Body of pancreas (tissue), 4 donors: ENCODE results near the gene PTGDS. TPM values are rescaled to one million over a fixed set of nuclear protein-coding genes. Genes with fewer than 3 reads are reported as not detected.

Experiments
- ATAC-seq: fragments of 150-250 bp; one replicate; pipeline ENCODE4 v1.9.1; 2016
- DNase-seq, 4 donors: peaks; one replicate each; pipeline ENCODE4 v3.0.0-alpha.2; 2019
- H3K27ac ChIP-seq, 4 donors: fragments of 200-600 bp; sonication (generic); 1 replicate in 3 of 4; 2 replicates in 1 of 4; pipeline versions ENCODE4 v1.5.1 to v1.6.1; 2016 to 2019; ENCODE audit warnings: mild to moderate bottlenecking in 1 of 4, mixed read lengths in 1 of 4, moderate library complexity in 1 of 4
- H3K27me3 ChIP-seq, 2 donors: fragments of 200-600 bp; sonication (generic); one replicate each; pipeline ENCODE4 v1.6.0; 2016; ENCODE audit warnings: mild to moderate bottlenecking in 1 of 2
- H3K36me3 ChIP-seq, 2 donors: fragments of 200-600 bp; sonication (generic); replicated peaks in 1 of 2; 2 replicates each; pipeline ENCODE4 v1.5.1; 2016; ENCODE audit warnings: low read depth in 2 of 2; ENCODE audit not compliant: insufficient read depth in 1 of 2
- H3K4me1 ChIP-seq: fragments of 200-600 bp; sonication (generic); one replicate; pipeline ENCODE4 v1.6.0; 2016
- H3K4me3 ChIP-seq, 2 donors: fragments of 200-600 bp; sonication (generic); 1 replicate in 1 of 2; 2 replicates in 1 of 2; pipeline ENCODE4 v1.5.1; 2016 to 2019
- H3K9me3 ChIP-seq, 3 donors: fragments of 200-600 bp; sonication (generic); 1 replicate in 2 of 3; 2 replicates in 1 of 3; pipeline ENCODE4 v1.5.1; 2016
- POLR2A ChIP-seq, 3 donors: fragments of 450-650 bp; IDR thresholded peaks; one replicate each; pipeline ENCODE4 v1.6.1; 2016; ENCODE audit warnings: antibody characterized with exemption in 3 of 3, mild to moderate bottlenecking in 2 of 3
- WGBS, 2 donors: methylation state at CpG; one replicate each; pipeline ENCODE4 v1.1.5; 2017; 5-methylcytosine and 5-hydroxymethylcytosine counted together
- intact Hi-C: fragments of 100-400 bp; cut with DNase I; formaldehyde crosslinking; loops from one replicate; pipeline ENCODE4 v1.15.1; 2023
- total RNA-seq, 2 donors: library from RNA; depleted of rRNA; stranded (reverse); fragments of >200 nt; gene quantifications; one replicate each; pipeline ENCODE4 v1.1.0, GENCODE V29; 2016
- TF ChIP-seq, protein P1 (sequence below), 7 experiments: fragments of 450-650 bp in 4 of 7; fragments of 200-600 bp in 3 of 7; sonication (generic) in 3 of 7; IDR thresholded peaks; one replicate each; pipeline ENCODE4 v1.5.1; 2016 to 2019; ENCODE audit warnings: antibody characterized with exemption in 7 of 7

PTGDS gene
- 10 to 100 TPM; 17.8 to 48.0 TPM for total RNA-seq

DNA sequence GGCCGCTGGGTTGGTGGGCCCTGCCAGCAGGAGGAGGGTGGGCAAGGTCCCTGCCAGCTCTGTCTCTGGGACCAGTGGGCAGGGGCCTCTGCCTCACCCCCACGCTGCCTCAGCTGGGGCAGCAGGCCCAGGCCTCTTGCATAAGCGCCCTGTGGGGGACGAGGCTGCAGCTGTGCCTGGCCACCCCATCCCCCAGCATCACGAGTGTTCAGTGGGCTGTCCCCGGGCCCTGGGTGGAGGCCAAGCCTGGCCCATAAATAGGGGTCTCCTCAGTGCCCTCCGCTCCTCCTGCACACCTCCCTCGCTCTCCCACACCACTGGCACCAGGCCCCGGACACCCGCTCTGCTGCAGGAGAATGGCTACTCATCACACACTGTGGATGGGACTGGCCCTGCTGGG, at the start of gene PTGDS:
TSS of gene PTGDS (plus strand) at position 282 of the 400 bp plus-strand sequence. CDS start at position 357, 75 bp downstream.
- DNase-seq (no peak), ATAC-seq (no peak)
- no peak within 1 kb of the TSS for H3K4me3 ChIP-seq
- H3K9me3 ChIP-seq = no peaks in the 10 kb centered on the region
- intact Hi-C loops = no loop called here
- H3K36me3 ChIP-seq = no peaks in the 10 kb centered on the region
- peaks cover 6% of the 10 kb centered on the region for H3K4me1 ChIP-seq
- WGBS, 2 donors = 72% methylated on average over 9 of the region's 10 CpGs; no CpG with 5 or more reads in 1 of the 2 donors
- no peaks in the 10 kb centered on the region for H3K27me3 ChIP-seq
- TF ChIP-seq, protein P1, sequence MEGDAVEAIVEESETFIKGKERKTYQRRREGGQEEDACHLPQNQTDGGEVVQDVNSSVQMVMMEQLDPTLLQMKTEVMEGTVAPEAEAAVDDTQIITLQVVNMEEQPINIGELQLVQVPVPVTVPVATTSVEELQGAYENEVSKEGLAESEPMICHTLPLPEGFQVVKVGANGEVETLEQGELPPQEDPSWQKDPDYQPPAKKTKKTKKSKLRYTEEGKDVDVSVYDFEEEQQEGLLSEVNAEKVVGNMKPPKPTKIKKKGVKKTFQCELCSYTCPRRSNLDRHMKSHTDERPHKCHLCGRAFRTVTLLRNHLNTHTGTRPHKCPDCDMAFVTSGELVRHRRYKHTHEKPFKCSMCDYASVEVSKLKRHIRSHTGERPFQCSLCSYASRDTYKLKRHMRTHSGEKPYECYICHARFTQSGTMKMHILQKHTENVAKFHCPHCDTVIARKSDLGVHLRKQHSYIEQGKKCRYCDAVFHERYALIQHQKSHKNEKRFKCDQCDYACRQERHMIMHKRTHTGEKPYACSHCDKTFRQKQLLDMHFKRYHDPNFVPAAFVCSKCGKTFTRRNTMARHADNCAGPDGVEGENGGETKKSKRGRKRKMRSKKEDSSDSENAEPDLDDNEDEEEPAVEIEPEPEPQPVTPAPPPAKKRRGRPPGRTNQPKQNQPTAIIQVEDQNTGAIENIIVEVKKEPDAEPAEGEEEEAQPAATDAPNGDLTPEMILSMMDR (IDR thresholded peaks at IDR 0.05) = no peak
- TF ChIP-seq POLR2A (IDR thresholded peaks at IDR 0.05) = no peak
- peak within 1 kb of the TSS in 1 of 4 donors; percentile 38 for H3K27ac ChIP-seq

GRCh38 chr9:136928591-136928990, 48.7 kb upstream of the PTGDS start:
- H3K4me3 ChIP-seq = no peak overlapping the region
- intact Hi-C loops = no loop called here
- no peaks in the 10 kb centered on the region for H3K4me1 ChIP-seq
- DNase-seq = no peak
- H3K9me3 ChIP-seq = no peaks in the 10 kb centered on the region
- no peak for ATAC-seq
- TF ChIP-seq, protein P1 (IDR thresholded peaks at IDR 0.05) = no peak
- no peak for TF ChIP-seq POLR2A (IDR thresholded peaks at IDR 0.05)
- WGBS, 2 donors = 74 to 80% methylated on average over 4 to 9 of the region's 9 CpGs
- H3K27ac ChIP-seq = no peak overlapping the region
- no peaks in the 10 kb centered on the region for H3K27me3 ChIP-seq
- no peaks in the 10 kb centered on the region for H3K36me3 ChIP-seq

GRCh38 chr9:136930014-136930413, 47.3 kb upstream of the PTGDS start:
- Histone ChIP-seq H3K4me3 (no peak overlapping the region), H3K27ac (no peak overlapping the region), H3K36me3 (no peaks in the 10 kb centered on the region), H3K4me1 (no peaks in the 10 kb centered on the region), H3K27me3 (no peaks in the 10 kb centered on the region), H3K9me3 (no peaks in the 10 kb centered on the region)
- intact Hi-C loops = no loop called here
- ATAC-seq (no peak), DNase-seq (no peak)
- WGBS, 2 donors = 96 to 97% methylated on average over 4 of the region's 4 CpGs
- TF ChIP-seq, protein P1 (IDR thresholded peaks at IDR 0.05) = no peak
- TF ChIP-seq POLR2A (IDR thresholded peaks at IDR 0.05) = no peak

DNA sequence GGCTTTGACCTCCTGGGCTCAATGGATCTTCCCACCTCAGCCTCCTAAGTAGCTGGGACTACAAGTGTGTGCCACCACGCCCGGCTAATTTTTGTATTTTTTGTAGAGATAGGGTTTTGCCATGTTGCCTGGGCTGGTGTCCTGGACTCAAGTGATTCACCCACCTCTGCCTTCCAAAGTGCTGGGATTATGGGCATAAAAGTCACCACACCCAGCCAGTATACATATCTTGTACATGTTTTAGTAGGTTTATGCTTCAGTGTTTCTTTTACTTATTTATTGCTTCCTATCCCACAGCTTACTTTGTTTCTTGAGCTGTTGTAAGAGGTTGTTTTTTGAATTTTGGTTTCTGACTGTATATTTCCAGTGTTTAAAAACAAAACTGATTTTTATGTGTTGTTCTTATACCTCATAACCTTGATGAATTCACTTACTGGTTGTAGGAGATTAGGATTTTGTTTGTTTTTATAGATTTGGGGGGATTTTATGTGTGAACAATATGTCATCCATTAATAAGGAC, 45.6 kb upstream of the PTGDS start:
- Histone ChIP-seq H3K36me3 (no peaks in the 10 kb centered on the region), H3K27me3 (no peaks in the 10 kb centered on the region), H3K27ac (no peak overlapping the region), H3K4me1 (no peaks in the 10 kb centered on the region), H3K4me3 (no peak overlapping the region), H3K9me3 (no peaks in the 10 kb centered on the region)
- ATAC-seq = no peak
- DNase-seq = no peak
- TF ChIP-seq, protein P1 (IDR thresholded peaks at IDR 0.05) = no peak
- intact Hi-C loops = no loop called here
- 88 to 92% methylated on average over 2 of the region's 2 CpGs for WGBS, 2 donors

GRCh38 chr9:136934277-136934676, 43.0 kb upstream of the PTGDS start:
- no peaks in the 10 kb centered on the region for H3K9me3 ChIP-seq
- no peak overlapping the region for H3K27ac ChIP-seq
- H3K36me3 ChIP-seq = no peaks in the 10 kb centered on the region
- ATAC-seq (no peak), DNase-seq (no peak)
- H3K4me1 ChIP-seq = no peaks in the 10 kb centered on the region
- intact Hi-C loops = no loop called here
- no peak overlapping the region for H3K4me3 ChIP-seq
- no peaks in the 10 kb centered on the region for H3K27me3 ChIP-seq
- 80 to 89% methylated on average over 3 of the region's 3 CpGs for WGBS, 2 donors
- no peak for TF ChIP-seq POLR2A (IDR thresholded peaks at IDR 0.05)
- TF ChIP-seq, protein P1 (IDR thresholded peaks at IDR 0.05) = no peak
